ENCODE results near the gene RASGRP2. TPM values are rescaled to one million over a fixed set of nuclear protein-coding genes. Genes with fewer than 3 reads are reported as not detected.

The RASGRP2 gene
- 1.0 and 1.5 TPM in 2 replicates for total RNA-seq

GRCh38 chr11:64743591-64744543 is at the start of gene RASGRP2:
TSS of gene RASGRP2 (minus strand) at chr11:64744142. CDS start at chr11:64742866, 1,276 bp downstream.

GRCh38 chr11:64778473-64779298 is 34.7 kb upstream of the RASGRP2 start, which contains the start of gene SF1:
TSS of gene SF1 (minus strand) at chr11:64778542. CDS start at chr11:64778392, 150 bp downstream.

GRCh38 chr11:64759722-64760719 is 16.1 kb upstream of the RASGRP2 start, which contains the start of gene PYGM:
TSS of gene PYGM (minus strand) at chr11:64759974. CDS start at chr11:64759898, 76 bp downstream.

GRCh38 chr11:64723117-64723906 is 20.6 kb downstream of the RASGRP2 start, which contains the start of gene NRXN2:
TSS of gene NRXN2 (minus strand) at chr11:64723197. CDS start at chr11:64713699, 9,498 bp downstream.

Other genes with a start within 250 kb of the RASGRP2 start
- not detected in 2 replicates for gene SLC22A11, start 188.2 kb downstream of the RASGRP2 start, total RNA-seq
- not detected in 2 replicates for gene SLC22A12, start 152.9 kb downstream of the RASGRP2 start, total RNA-seq
- 0.44 and 8.4 TPM in 2 replicates for gene NRXN2, start 20.9 kb downstream of the RASGRP2 start, total RNA-seq
- gene PYGM, start 15.8 kb upstream of the RASGRP2 start, total RNA-seq, result 0.29 and 0.88 TPM in 2 replicates
- gene SF1, start 34.4 kb upstream of the RASGRP2 start, total RNA-seq, result 170 and 171 TPM in 2 replicates
- 12.3 and 28.3 TPM in 2 replicates for gene MAP4K2, start 59.1 kb upstream of the RASGRP2 start, total RNA-seq
- 20.4 and 25.5 TPM in 2 replicates for gene MEN1, start 66.4 kb upstream of the RASGRP2 start, total RNA-seq
- gene CDC42BPG, start 100.5 kb upstream of the RASGRP2 start, total RNA-seq, result 0.14 and 0.22 TPM in 2 replicates
- 120 and 163 TPM in 2 replicates for gene EHD1, start 134.5 kb upstream of the RASGRP2 start, total RNA-seq
- 23.9 and 28.2 TPM in 2 replicates for gene ATG2A, start 173.1 kb upstream of the RASGRP2 start, total RNA-seq
- 11.6 and 19.0 TPM in 2 replicates for gene PPP2R5B, start 180.5 kb upstream of the RASGRP2 start, total RNA-seq
- not detected in 2 replicates for gene GPHA2, start 191.8 kb upstream of the RASGRP2 start, total RNA-seq
- gene MAJIN, start 228.0 kb upstream of the RASGRP2 start, total RNA-seq, result not detected in 2 replicates